Mesendoderm (in vitro differentiated cells): ENCODE data around the gene TBC1D10A.

Experiments
- DNase-seq: peaks from one replicate; pipeline ENCODE4 v3.0.0; 2013
- H2AK5ac ChIP-seq: 2 replicates; pipeline ENCODE4 v1.6.1; 2013; ENCODE audit warnings: low read length, inconsistent platforms
- H2BK120ac ChIP-seq: 2 replicates; pipeline ENCODE4 v1.6.1; 2013; ENCODE audit warnings: low read depth, mild to moderate bottlenecking, low read length, moderate library complexity, mixed read lengths
- H2BK15ac ChIP-seq: replicated peaks from 2 replicates; pipeline ENCODE4 v1.6.1; 2013; ENCODE audit warnings: low read depth, mild to moderate bottlenecking, moderate library complexity
- H2BK5ac ChIP-seq: 2 replicates; pipeline ENCODE4 v1.6.1; 2013; ENCODE audit warnings: low read length, inconsistent platforms
- H3K18ac ChIP-seq: 2 replicates; pipeline ENCODE4 v1.6.1; 2013; ENCODE audit warnings: mild to moderate bottlenecking, low read length, mixed read lengths
- H3K23ac ChIP-seq: one replicate; pipeline ENCODE4 v1.6.1; 2013; ENCODE audit warnings: low read length
- H3K27ac ChIP-seq: 2 replicates; pipeline ENCODE4 v1.5.1; 2013; ENCODE audit warnings: low read depth, mild to moderate bottlenecking, inconsistent platforms, low read length, moderate library complexity
- H3K27me3 ChIP-seq: 2 replicates; pipeline ENCODE4 v1.6.1; 2013; ENCODE audit warnings: low read length, control low read depth, mild to moderate bottlenecking, inconsistent platforms; ENCODE audit not compliant: insufficient read depth, poor library complexity
- H3K36me3 ChIP-seq: 2 replicates; pipeline ENCODE4 v1.6.1; 2013; ENCODE audit warnings: low read length, inconsistent platforms; ENCODE audit not compliant: control insufficient read depth, insufficient read depth
- H3K4ac ChIP-seq: one replicate; pipeline ENCODE4 v1.6.1; 2013; ENCODE audit warnings: low read depth, mild to moderate bottlenecking, low read length, moderate library complexity
- H3K4me1 ChIP-seq: 2 replicates; pipeline ENCODE4 v1.6.1; 2013; ENCODE audit warnings: low read depth, low read length, inconsistent platforms; ENCODE audit not compliant: control insufficient read depth
- H3K4me2 ChIP-seq: 2 replicates; pipeline ENCODE4 v1.6.1; 2013; ENCODE audit warnings: low read length
- H3K4me3 ChIP-seq: 2 replicates; pipeline ENCODE4 v1.5.1; 2013; ENCODE audit warnings: mild to moderate bottlenecking, low read length
- H3K56ac ChIP-seq: one replicate; pipeline ENCODE4 v1.6.1; 2013; ENCODE audit warnings: low read length
- H3K79me1 ChIP-seq: 2 replicates; pipeline ENCODE4 v1.6.1; 2013; ENCODE audit warnings: low read length, inconsistent platforms
- H3K79me2 ChIP-seq: 2 replicates; pipeline ENCODE4 v1.6.1; 2013; ENCODE audit warnings: mild to moderate bottlenecking, low read length; ENCODE audit not compliant: control insufficient read depth, insufficient read depth
- H3K9ac ChIP-seq: 2 replicates; pipeline ENCODE4 v1.6.1; 2013; ENCODE audit warnings: low read length, inconsistent platforms
- H4K5ac ChIP-seq: one replicate; pipeline ENCODE4 v1.6.1; 2013; ENCODE audit warnings: low read length
- H4K8ac ChIP-seq: one replicate; pipeline ENCODE4 v1.6.1; 2013; ENCODE audit warnings: low read depth, mild to moderate bottlenecking, control low read depth, low read length, moderate library complexity
- WGBS: extraction: QIAGEN DNeasy Blood & Tissue Kit; methylation state at CpG from one replicate; pipeline ENCODE4 v1.1.7; 2013; ENCODE audit warnings: low lambda C conversion rate, missing lambda C conversion rate; ENCODE audit not compliant: insufficient coverage; ENCODE audit errors: extremely low coverage; 5-methylcytosine and 5-hydroxymethylcytosine counted together

Gene TBC1D10A

DNA sequence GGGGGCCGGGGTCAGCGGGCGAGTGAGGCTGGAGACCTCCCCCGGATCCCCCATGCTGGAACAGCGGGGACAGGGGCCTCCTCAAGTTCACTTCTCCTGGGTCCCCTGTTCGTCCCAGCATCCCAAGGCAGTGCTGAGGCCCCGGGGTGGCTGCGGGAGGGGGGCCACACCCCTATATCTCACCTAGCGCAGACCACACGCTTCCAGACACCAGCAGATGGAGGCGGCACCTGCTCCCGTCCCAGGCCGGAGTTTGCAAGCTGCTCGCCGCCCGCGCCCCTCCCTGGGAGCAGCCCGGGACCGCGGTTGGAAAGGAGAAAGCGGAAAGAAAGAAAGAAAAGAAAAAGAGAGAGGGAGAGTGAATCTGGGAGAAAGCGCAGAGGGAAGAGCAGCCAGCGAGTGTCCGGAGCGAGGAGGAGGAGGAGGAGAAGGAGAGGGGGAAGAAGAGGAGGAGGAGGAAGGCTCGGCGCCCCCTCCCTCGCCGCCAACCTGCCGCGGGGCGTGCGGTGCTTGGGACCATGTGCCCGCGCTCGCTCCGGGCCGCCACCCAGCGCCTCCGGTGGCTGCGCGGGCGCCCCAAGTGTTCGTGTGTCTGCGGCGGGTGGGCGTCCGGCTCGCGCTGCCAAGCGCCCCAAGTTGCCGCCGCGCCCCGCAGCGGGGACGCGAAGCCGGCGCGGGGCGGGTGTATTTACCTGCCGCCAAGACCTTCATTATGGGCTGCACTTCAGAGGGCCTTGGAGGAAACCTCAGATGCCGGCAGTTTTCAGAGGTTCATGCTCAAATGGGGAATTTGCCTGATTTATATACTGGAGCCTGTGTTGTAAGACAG lies 80.5 kb downstream of the TBC1D10A start, which contains the start of gene LIF:
TSS of gene LIF (minus strand) at position 775 of the 829 bp plus-strand sequence. CDS start at position 711, 64 bp downstream.
- H3K23ac ChIP-seq: no peak within 1 kb of the TSS
- no peaks in the 10 kb centered on the region for H3K36me3 ChIP-seq
- peak within 1 kb of the TSS; percentile 8 for H2BK120ac ChIP-seq
- H2AK5ac ChIP-seq: no peak within 1 kb of the TSS
- no peaks in the 10 kb centered on the region for H3K4me1 ChIP-seq
- no peaks in the 10 kb centered on the region for H3K79me2 ChIP-seq
- peak within 1 kb of the TSS; percentile 42 for H3K4me2 ChIP-seq
- peak within 1 kb of the TSS; percentile 32 for H3K9ac ChIP-seq
- no peaks in the 10 kb centered on the region for H3K79me1 ChIP-seq
- H2BK5ac ChIP-seq: no peak within 1 kb of the TSS
- peak within 1 kb of the TSS; percentile 22 for H3K18ac ChIP-seq
- DNase-seq: peak; percentile 49
- no CpG with 5 or more reads among the region's 64 CpGs for WGBS
- H4K5ac ChIP-seq: no peak within 1 kb of the TSS
- no peak within 1 kb of the TSS for H3K27ac ChIP-seq
- H3K27me3 ChIP-seq: no peaks in the 10 kb centered on the region
- H3K56ac ChIP-seq: peak within 1 kb of the TSS; percentile 54
- H3K4ac ChIP-seq: peak within 1 kb of the TSS; percentile 39
- H4K8ac ChIP-seq: no peak within 1 kb of the TSS
- H3K4me3 ChIP-seq: peak within 1 kb of the TSS; percentile 7
- H2BK15ac ChIP-seq: no peak within 1 kb of the TSS

DNA sequence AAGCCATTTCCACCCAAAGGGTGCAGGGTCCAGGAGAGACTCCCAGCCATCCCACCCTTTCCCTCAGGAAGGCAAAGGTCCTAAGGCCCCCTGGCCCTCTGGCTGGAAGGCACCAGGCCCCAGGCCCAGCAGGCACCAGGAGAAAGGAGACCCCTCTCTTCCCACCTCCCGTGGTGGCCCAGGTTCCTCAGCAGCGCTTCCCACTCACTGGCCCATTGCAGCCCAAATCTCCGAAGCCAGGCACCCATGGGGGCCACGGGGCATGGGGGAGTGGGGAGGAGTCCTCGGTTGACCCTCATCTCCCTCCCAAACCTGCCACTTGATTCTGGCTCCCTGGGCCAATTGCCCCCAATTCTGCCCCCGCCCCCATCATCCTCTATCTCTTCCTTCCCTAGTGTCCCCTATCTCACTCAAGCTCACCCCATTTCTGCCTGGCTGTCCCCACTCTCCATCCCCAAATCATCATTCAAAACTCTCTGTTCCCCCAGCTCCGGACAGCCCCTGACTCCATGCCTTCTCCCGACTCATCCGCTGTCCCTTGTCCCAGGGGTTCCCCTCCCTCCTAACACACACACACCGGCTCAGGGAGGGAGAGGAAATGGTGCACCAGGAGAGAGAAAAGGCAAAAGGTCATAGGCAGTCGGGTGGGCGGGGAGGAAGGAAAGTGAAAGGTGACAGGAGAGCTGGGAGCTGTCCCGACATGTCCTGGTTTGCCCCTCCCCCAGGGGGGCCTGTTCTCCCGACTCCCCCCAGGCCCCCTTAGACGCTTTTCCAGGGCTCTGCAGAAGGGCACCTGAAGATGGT lies 81.4 kb downstream of the TBC1D10A start:
- Histone ChIP-seq H4K5ac (no peak overlapping the region), H3K4ac (peak overlapping the region; percentile 39), H3K79me1 (no peaks in the 10 kb centered on the region), H3K9ac (peak overlapping the region; percentile 32), H2AK5ac (no peak overlapping the region), H2BK120ac (no peak overlapping the region), H4K8ac (no peak overlapping the region), H3K27me3 (no peaks in the 10 kb centered on the region), H3K18ac (peak overlapping the region; percentile 22), H3K36me3 (no peaks in the 10 kb centered on the region), H3K4me1 (no peaks in the 10 kb centered on the region), H3K4me3 (no peak overlapping the region), H3K4me2 (peak overlapping the region; percentile 42), H3K79me2 (no peaks in the 10 kb centered on the region), H3K23ac (no peak overlapping the region), H2BK5ac (no peak overlapping the region), H2BK15ac (no peak overlapping the region), H3K56ac (no peak overlapping the region), H3K27ac (no peak overlapping the region)
- DNase-seq: peak; percentile 66
- WGBS: no CpG with 5 or more reads among the region's 15 CpGs

DNA sequence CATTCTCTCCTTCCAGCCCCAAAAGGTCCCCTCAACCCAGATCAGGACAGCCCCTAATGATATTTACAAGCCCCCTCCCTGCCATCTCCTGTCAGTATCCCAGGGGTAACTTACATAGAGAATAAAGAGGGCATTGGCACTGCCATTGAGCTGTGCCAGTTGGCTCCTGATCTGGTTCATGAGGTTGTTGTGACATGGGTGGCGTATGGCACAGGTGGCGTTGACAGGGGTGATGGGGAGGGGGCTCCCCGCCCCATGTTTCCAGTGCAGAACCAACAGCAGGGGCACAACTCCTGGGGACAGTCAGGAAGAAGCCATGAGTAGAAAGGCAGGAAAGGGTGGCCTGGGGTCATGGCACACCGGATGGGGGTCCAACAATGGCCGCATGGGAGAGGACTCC lies 82.1 kb downstream of the TBC1D10A start:
- Histone ChIP-seq H3K36me3 (no peaks in the 10 kb centered on the region), H2AK5ac (no peak overlapping the region), H3K27me3 (no peaks in the 10 kb centered on the region), H3K4me2 (no peak overlapping the region), H2BK120ac (no peak overlapping the region), H4K8ac (no peak overlapping the region), H3K4me1 (no peaks in the 10 kb centered on the region), H3K79me2 (no peaks in the 10 kb centered on the region), H3K27ac (no peak overlapping the region), H3K9ac (no peak overlapping the region), H3K4me3 (no peak overlapping the region), H3K56ac (no peak overlapping the region), H2BK15ac (no peak overlapping the region), H2BK5ac (no peak overlapping the region), H3K18ac (no peak overlapping the region), H3K4ac (no peak overlapping the region), H4K5ac (no peak overlapping the region), H3K79me1 (no peaks in the 10 kb centered on the region), H3K23ac (no peak overlapping the region)
- DNase-seq: no peak
- WGBS: no CpG with 5 or more reads among the region's 5 CpGs

DNA sequence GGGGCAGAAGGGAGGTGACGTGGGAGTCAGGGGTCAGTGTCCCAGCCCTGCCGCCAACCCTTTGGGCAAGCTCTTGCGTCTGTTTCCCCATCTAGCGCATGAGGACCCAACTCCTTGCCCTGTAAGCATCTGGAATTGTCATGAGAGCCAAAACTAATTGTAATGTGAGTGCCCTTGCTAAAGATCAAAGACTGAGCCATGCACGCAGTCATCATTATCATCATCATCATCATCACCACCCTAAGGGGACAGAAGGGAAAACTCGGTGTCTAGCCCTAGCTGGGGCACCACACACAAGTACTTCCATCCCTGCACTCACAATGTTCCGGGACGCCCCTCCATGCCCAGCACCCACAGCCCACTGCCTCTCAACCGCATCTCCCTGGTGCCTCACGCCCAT lies 82.7 kb downstream of the TBC1D10A start:
- no peak overlapping the region for H4K8ac ChIP-seq
- no peak overlapping the region for H2BK15ac ChIP-seq
- H3K36me3 ChIP-seq: no peaks in the 10 kb centered on the region
- H3K27ac ChIP-seq: no peak overlapping the region
- H3K79me1 ChIP-seq: no peaks in the 10 kb centered on the region
- no peaks in the 10 kb centered on the region for H3K27me3 ChIP-seq
- no peak overlapping the region for H3K18ac ChIP-seq
- H2BK120ac ChIP-seq: no peak overlapping the region
- H3K56ac ChIP-seq: no peak overlapping the region
- no peak overlapping the region for H4K5ac ChIP-seq
- H3K4me1 ChIP-seq: no peaks in the 10 kb centered on the region
- H3K23ac ChIP-seq: no peak overlapping the region
- H3K79me2 ChIP-seq: no peaks in the 10 kb centered on the region
- H3K4me3 ChIP-seq: no peak overlapping the region
- H3K9ac ChIP-seq: no peak overlapping the region
- no peak overlapping the region for H2BK5ac ChIP-seq
- H3K4me2 ChIP-seq: no peak overlapping the region
- no peak overlapping the region for H2AK5ac ChIP-seq
- DNase-seq: no peak
- WGBS: no CpG with 5 or more reads among the region's 10 CpGs
- H3K4ac ChIP-seq: no peak overlapping the region

DNA sequence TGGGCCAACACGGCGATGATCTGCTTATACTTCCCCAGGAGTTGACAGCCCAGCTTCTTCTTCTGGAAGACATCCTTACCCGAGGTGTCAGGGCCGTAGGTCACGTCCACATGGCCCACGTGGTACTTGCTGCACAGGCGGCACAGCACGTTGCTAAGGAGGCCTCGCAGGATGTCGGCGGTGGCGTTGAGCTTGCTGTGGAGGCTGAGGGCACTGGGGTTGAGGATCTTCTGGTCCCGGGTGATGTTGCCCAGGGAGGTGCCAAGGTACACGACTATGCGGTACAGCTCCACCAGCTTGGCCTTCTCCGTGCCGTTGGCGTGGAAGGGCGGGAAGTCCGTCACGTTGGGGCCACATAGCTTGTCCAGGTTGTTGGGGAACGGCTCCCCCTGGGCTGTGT lies 83.1 kb downstream of the TBC1D10A start:
- H3K36me3 ChIP-seq: no peaks in the 10 kb centered on the region
- no peak overlapping the region for H3K23ac ChIP-seq
- H4K5ac ChIP-seq: no peak overlapping the region
- no peaks in the 10 kb centered on the region for H3K79me2 ChIP-seq
- no peaks in the 10 kb centered on the region for H3K27me3 ChIP-seq
- H3K4me1 ChIP-seq: no peaks in the 10 kb centered on the region
- no peak overlapping the region for H2BK5ac ChIP-seq
- H3K9ac ChIP-seq: no peak overlapping the region
- no peak overlapping the region for H3K4me3 ChIP-seq
- no peak overlapping the region for H2BK15ac ChIP-seq
- no peak overlapping the region for H2BK120ac ChIP-seq
- H3K27ac ChIP-seq: no peak overlapping the region
- WGBS: no CpG with 5 or more reads among the region's 22 CpGs
- H3K4me2 ChIP-seq: no peak overlapping the region
- no peak overlapping the region for H3K56ac ChIP-seq
- no peak overlapping the region for H3K18ac ChIP-seq
- no peaks in the 10 kb centered on the region for H3K79me1 ChIP-seq
- no peak overlapping the region for H3K4ac ChIP-seq
- DNase-seq: no peak
- H4K8ac ChIP-seq: no peak overlapping the region
- no peak overlapping the region for H2AK5ac ChIP-seq
